Bladder microvascular endothelial cell (primary cell): Measurements from ENCODE around the gene CTAGE4. TPM values are rescaled to one million over a fixed set of nuclear protein-coding genes. Genes with fewer than 3 reads are reported as not detected.

ENCODE experiments used
- total RNA-seq: library from RNA; depleted of rRNA; stranded (reverse); fragments of >200 nt; gene quantifications from 2 replicates; pipeline ENCODE4 v1.2.3, GENCODE V29; 2014

The CTAGE4 gene
- total RNA-seq = not detected in 2 replicates

DNA sequence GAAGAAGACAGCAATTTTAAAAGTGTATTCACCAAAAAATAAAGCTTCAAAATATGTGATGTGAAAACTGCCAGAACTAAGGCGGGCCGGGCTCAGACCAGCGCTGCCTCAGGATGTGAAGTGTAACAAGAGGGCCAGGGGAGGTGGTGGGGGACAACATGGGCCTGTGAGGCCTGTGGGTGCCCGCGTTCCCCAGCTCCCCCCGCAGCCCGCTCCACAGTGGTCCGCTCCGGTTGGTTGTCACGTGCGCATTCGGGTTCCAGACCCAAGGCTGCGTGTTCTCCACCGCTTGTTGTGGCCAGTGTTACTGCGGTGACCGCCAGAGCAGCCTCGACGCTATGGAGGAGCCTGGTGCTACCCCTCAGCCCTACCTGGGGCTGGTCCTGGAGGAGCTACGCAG lies at the start of gene CTAGE4:
Gene CTAGE4, plus strand, starts transcription at position 301 of the 400 bp plus-strand sequence. Its CDS starts 38 bp downstream, at position 339.

DNA sequence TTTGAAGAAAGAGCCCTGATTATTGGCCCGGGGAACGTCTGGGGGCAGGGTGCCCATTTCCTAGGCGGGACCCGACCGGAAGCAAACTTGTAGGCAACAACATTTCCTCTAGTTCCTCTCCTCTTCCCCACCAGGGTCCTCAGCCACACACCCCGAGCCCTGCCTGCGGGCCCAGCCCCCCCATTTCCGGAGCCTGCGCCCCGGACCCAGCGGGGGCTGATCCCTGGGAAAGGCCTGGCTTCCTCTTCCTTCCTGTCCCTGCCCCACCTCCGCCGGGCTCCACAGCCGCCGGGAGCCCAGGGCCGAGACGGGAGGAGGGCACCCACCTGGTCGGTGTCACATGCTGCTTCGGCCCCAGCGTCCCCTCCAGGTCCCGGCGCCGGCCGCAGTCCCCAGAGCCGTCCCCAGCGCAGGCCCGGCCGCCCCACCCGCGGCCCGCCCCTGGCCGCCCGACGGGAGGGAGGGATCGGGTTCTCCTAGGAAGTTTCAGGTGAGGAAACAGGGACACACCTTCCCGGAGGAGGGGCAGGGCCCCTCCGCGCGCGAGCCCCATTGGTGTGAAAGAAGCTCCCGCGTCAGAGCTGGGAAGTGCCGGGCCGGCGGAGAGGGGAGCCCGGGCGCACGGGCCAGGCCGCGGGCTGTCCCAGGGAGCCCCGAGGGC lies 12.1 kb downstream of the CTAGE4 start, which contains the start of gene ARHGEF35:
Gene ARHGEF35, minus strand, starts transcription at position 622 of the 661 bp plus-strand sequence. CDS start 7,450 bp downstream, outside the sequence.

Other genes starting within 250 kb of the CTAGE4 start
- gene OR2F2, start 248.2 kb upstream of the CTAGE4 start, total RNA-seq = not detected in 2 replicates
- gene OR2F1, start 228.6 kb upstream of the CTAGE4 start, total RNA-seq = under 0.01 TPM in 1 of 2 replicates, not detected in the other
- gene OR6B1, start 183.1 kb upstream of the CTAGE4 start, total RNA-seq = not detected in 2 replicates
- gene OR2A5, start 134.5 kb upstream of the CTAGE4 start, total RNA-seq = not detected in 2 replicates
- gene OR2A25, start 113.7 kb upstream of the CTAGE4 start, total RNA-seq = not detected in 2 replicates
- not detected in 2 replicates for gene OR2A12, start 97.2 kb upstream of the CTAGE4 start, total RNA-seq
- gene OR2A2, start 73.9 kb upstream of the CTAGE4 start, total RNA-seq = not detected in 2 replicates
- not detected in 2 replicates for gene OR2A14, start 60.3 kb upstream of the CTAGE4 start, total RNA-seq
- gene ARHGEF35, start 12.4 kb downstream of the CTAGE4 start, total RNA-seq = 0.06 and 0.32 TPM in 2 replicates
- gene OR2A42, start 56.1 kb downstream of the CTAGE4 start, total RNA-seq = not detected in 2 replicates
- gene OR2A7, start 81.3 kb downstream of the CTAGE4 start, total RNA-seq = not detected in 2 replicates
- gene CTAGE8, start 85.8 kb downstream of the CTAGE4 start, total RNA-seq = not detected in 2 replicates
- not detected in 2 replicates for gene OR2A1, start 129.0 kb downstream of the CTAGE4 start, total RNA-seq
- gene ARHGEF5, start 171.9 kb downstream of the CTAGE4 start, total RNA-seq = 0.06 and 0.16 TPM in 2 replicates
- not detected in 2 replicates for gene NOBOX, start 220.2 kb downstream of the CTAGE4 start, total RNA-seq